PC-9 (cell line): ENCODE data around the gene NAGPA. TPM values are rescaled to one million over a fixed set of nuclear protein-coding genes. Genes with fewer than 3 reads are reported as not detected.

Experiments used
- BruUV-seq: library from RNA; stranded (reverse); fragments of 400-500 nt; replicated peaks from 2 replicates; lab custom pipeline; 2021; lab: Mats Ljungman, UMichigan
- CTCF ChIA-PET: fragments of 300-600 bp; sonication (Branson Sonifier 250); formaldehyde crosslinking; loops from one replicate; lab custom pipeline; 2022; ENCODE audit warnings: antibody characterized with exemption; lab: Charles Lee
- POLR2A ChIA-PET: fragments of 300-600 bp; sonication (Branson Sonifier 250); formaldehyde crosslinking; loops from one replicate; lab custom pipeline; 2022; ENCODE audit warnings: antibody characterized with exemption; ENCODE audit not compliant: unreplicated experiment; lab: Charles Lee
- DNase-seq, 2 experiments: peaks; one replicate each; pipeline versions ENCODE4 v3.0.0 to v3.0.0-alpha.2; 2015 to 2022; ENCODE audit warnings: mixed read lengths in 1 of 2
- H2AFZ ChIP-seq: fragments of 200-600 bp; sonication (generic); 2 replicates; pipeline ENCODE4 v1.8.1; 2017; ENCODE audit warnings: antibody characterized with exemption
- H3F3A ChIP-seq: fragments of 200-600 bp; sonication (generic); 2 replicates; pipeline ENCODE4 v1.8.1; 2017; ENCODE audit warnings: antibody characterized with exemption, mild to moderate bottlenecking, low read depth; ENCODE audit not compliant: insufficient read depth
- H3K27ac ChIP-seq: fragments of 200-600 bp; sonication (generic); 2 replicates; pipeline ENCODE4 v1.6.1; 2016; ENCODE audit warnings: mixed run types
- H3K27me3 ChIP-seq: fragments of 200-600 bp; sonication (generic); 2 replicates; pipeline ENCODE4 v1.6.1; 2016; ENCODE audit warnings: low read depth, mixed run types; ENCODE audit not compliant: insufficient read depth
- H3K36me3 ChIP-seq: fragments of 200-600 bp; sonication (generic); 2 replicates; pipeline ENCODE4 v1.6.1; 2016; ENCODE audit warnings: low read depth, mixed run types
- H3K4me1 ChIP-seq: fragments of 200-600 bp; sonication (generic); replicated peaks from 2 replicates; pipeline ENCODE4 v1.6.1; 2016; ENCODE audit warnings: mixed run types; ENCODE audit not compliant: insufficient read depth
- H3K4me2 ChIP-seq: fragments of 200-600 bp; sonication (generic); 2 replicates; pipeline ENCODE4 v1.6.1; 2017; ENCODE audit warnings: mixed run types
- H3K4me3 ChIP-seq: fragments of 200-600 bp; sonication (generic); 2 replicates; pipeline ENCODE4 v1.6.1; 2016; ENCODE audit warnings: mixed run types
- H3K79me2 ChIP-seq: fragments of 200-600 bp; sonication (generic); 2 replicates; pipeline ENCODE4 v1.6.1; 2017; ENCODE audit warnings: low read depth, mixed run types
- H3K9me2 ChIP-seq: fragments of 200-600 bp; sonication (generic); 2 replicates; pipeline ENCODE4 v1.8.1; 2017; ENCODE audit warnings: mild to moderate bottlenecking; ENCODE audit not compliant: insufficient read depth
- H3K9me3 ChIP-seq: fragments of 200-600 bp; sonication (generic); 2 replicates; pipeline ENCODE4 v1.8.1; 2016; ENCODE audit warnings: low read depth; ENCODE audit not compliant: insufficient read depth
- H4K20me1 ChIP-seq: fragments of 200-600 bp; sonication (generic); 2 replicates; pipeline ENCODE4 v1.8.1; 2017; ENCODE audit not compliant: insufficient read depth
- EZH2 ChIP-seq: fragments of 200-600 bp; sonication (generic); IDR thresholded peaks from 2 replicates; pipeline ENCODE4 v1.8.0; 2017; ENCODE audit warnings: antibody characterized with exemption, low read depth
- intact Hi-C: fragments of 100-400 bp; cut with micrococcal nuclease; formaldehyde crosslinking; loops from one replicate; pipeline ENCODE4 v1.10.0; 2022; ENCODE audit not compliant: unreplicated experiment
- total RNA-seq: library from RNA; stranded (reverse); gene quantifications from 2 replicates; pipeline ENCODE4 v1.2.3, GENCODE V29; 2021
- TF ChIP-seq, protein P1 (sequence below): fragments of 200-600 bp; sonication (generic); conservative IDR thresholded peaks from 2 replicates; pipeline ENCODE4 v1.6.1; 2017; ENCODE audit warnings: mixed run types, antibody characterized with exemption, mild to moderate bottlenecking, moderate library complexity

Gene NAGPA
- total RNA-seq, 1 experiment from 2014 or later: 20.6 TPM

DNA sequence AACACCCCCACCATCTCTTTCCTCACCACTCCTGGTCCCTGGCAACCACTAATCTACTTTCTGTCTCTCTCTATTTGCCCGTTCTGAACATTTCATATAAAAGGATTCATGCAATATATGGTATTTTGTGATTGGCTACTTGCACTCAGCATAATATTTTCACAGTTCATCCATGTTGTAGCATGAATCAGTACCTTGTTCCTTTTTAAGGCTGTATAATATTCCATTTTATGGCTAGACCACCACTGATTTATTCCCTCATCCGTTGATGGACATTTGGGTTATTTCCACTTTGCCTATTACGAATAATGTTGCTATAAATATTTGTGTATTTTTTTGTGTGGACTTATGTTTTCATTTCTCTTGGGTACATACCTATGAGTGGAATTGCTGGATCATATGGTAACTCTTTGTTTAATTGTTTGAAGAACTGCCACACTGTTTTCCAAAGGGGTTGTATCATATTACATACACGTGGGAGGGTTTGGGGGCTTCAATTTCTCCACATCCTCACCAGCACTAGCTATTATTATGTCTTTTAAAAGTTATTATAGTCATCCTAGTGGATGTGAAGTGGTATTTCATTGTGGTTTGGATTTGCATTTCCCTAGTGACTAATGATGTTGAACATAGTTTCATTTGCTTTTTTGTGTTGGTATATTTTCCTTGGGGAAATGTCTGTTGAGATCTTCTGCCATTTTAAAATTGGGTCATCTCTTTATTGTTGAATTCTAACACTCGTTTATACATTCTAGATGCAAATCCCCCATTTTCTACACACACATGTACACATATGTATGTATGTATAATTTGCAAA lies 49.4 kb downstream of the NAGPA start:
- no peak for DNase-seq
- H3K9me3 ChIP-seq: peaks cover 4% of the 10 kb centered on the region; the same call in 1 of the 2 replicates
- POLR2A ChIA-PET: no interaction called here
- TF ChIP-seq EZH2: no peak
- TF ChIP-seq, protein P1, sequence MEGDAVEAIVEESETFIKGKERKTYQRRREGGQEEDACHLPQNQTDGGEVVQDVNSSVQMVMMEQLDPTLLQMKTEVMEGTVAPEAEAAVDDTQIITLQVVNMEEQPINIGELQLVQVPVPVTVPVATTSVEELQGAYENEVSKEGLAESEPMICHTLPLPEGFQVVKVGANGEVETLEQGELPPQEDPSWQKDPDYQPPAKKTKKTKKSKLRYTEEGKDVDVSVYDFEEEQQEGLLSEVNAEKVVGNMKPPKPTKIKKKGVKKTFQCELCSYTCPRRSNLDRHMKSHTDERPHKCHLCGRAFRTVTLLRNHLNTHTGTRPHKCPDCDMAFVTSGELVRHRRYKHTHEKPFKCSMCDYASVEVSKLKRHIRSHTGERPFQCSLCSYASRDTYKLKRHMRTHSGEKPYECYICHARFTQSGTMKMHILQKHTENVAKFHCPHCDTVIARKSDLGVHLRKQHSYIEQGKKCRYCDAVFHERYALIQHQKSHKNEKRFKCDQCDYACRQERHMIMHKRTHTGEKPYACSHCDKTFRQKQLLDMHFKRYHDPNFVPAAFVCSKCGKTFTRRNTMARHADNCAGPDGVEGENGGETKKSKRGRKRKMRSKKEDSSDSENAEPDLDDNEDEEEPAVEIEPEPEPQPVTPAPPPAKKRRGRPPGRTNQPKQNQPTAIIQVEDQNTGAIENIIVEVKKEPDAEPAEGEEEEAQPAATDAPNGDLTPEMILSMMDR: no peak
- CTCF ChIA-PET: interaction anchor here (0.6 kb wide), 1 partner anchor 76 kb away, joined by 14 read pairs; no protein-coding TSS in a partner anchor
- no TSS peak for BruUV-seq
- no peak overlapping the region for H3K27ac ChIP-seq
- no peaks in the 10 kb centered on the region for H3K9me2 ChIP-seq
- no peaks in the 10 kb centered on the region for H4K20me1 ChIP-seq
- no peaks in the 10 kb centered on the region for H3K4me1 ChIP-seq
- H2AFZ ChIP-seq: no peak overlapping the region
- H3K27me3 ChIP-seq: peaks cover 45% of the 10 kb centered on the region
- no peaks in the 10 kb centered on the region for H3K36me3 ChIP-seq
- no peaks in the 10 kb centered on the region for H3K79me2 ChIP-seq
- H3K4me3 ChIP-seq: no peak overlapping the region
- no peaks in the 10 kb centered on the region for H3F3A ChIP-seq
- no peak overlapping the region for H3K4me2 ChIP-seq
- intact Hi-C loops: no loop called here

DNA sequence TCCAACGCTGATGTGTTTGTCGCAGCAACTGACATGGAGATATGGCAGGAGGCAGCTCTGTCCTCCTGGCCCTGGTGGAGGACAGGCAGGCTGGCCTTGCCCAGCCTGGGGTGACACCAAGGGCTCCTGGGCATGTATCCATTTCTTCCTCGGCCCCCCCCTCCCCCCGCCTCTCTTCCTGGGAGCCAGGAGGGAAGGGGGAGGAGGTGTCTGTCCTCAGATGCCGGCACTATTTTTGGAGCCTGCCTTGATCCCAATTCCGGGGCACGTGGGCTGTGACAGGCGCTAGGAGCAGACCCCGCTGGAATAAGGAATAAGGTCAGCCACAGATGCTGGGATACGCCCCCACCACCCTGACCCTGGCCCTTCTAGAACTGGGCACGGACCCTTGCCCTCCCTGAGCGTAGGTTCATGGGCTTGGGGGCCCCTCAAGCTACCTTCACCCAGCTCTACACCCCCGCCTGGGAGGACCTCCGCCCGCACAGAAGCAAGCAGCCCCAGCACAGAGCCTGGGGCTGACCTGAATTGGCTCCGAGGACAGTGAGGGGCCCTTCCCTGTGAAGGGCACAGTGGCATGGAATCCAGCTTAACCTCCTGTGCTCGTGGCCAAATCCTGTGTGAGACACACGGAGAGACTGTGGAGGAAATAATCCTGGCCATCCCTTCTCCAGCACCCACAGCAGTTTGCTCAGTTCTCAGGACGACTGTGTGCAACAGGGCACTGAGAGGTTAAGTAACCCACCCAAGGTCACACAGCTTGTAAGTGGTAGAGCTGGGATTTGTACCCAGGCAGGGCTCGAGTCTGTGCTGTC lies 51.5 kb downstream of the NAGPA start:
- Histone ChIP-seq H3K4me2 (no peak overlapping the region), H3K9me2 (no peaks in the 10 kb centered on the region), H3K4me1 (no peaks in the 10 kb centered on the region), H3K9me3 (peaks cover 4% of the 10 kb centered on the region; the same call in 1 of the 2 replicates), H3F3A (no peaks in the 10 kb centered on the region), H4K20me1 (no peaks in the 10 kb centered on the region), H3K27ac (no peak overlapping the region), H3K27me3 (peaks cover 48% of the 10 kb centered on the region), H3K36me3 (no peaks in the 10 kb centered on the region), H2AFZ (no peak overlapping the region), H3K79me2 (no peaks in the 10 kb centered on the region), H3K4me3 (no peak overlapping the region)
- POLR2A ChIA-PET: no interaction called here
- BruUV-seq: no TSS peak
- DNase-seq: no peak
- intact Hi-C loops: no loop called here
- CTCF ChIA-PET: no interaction called here
- no peak for TF ChIP-seq EZH2
- TF ChIP-seq, protein P1: no peak

DNA sequence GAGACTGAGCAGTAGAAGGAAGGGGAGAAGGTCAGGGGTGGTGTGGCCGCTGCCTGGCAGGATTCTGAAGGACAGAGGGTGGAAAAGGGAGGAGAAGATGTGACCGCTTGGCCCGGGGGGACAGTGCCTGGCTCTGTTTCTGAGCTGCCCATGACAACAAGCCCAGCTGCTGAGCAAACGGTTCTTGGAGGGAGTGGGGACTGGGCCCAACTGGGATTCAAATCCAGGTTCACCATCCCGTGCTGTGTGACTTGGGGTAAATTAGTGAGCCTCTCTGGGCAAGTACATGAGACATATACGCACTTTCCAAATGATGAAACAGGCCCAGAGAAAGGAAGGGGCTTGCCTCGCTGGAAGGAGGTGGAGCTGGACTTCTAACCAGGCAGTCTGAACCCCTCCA lies 52.3 kb downstream of the NAGPA start:
- Histone ChIP-seq H3K4me2 (no peak overlapping the region), H3F3A (no peaks in the 10 kb centered on the region), H3K9me2 (no peaks in the 10 kb centered on the region), H3K79me2 (no peaks in the 10 kb centered on the region), H2AFZ (no peak overlapping the region), H4K20me1 (no peaks in the 10 kb centered on the region), H3K27me3 (peaks cover 44% of the 10 kb centered on the region), H3K9me3 (peaks cover 4% of the 10 kb centered on the region; the same call in 1 of the 2 replicates), H3K27ac (no peak overlapping the region), H3K36me3 (no peaks in the 10 kb centered on the region), H3K4me3 (no peak overlapping the region), H3K4me1 (no peaks in the 10 kb centered on the region)
- DNase-seq: no peak
- intact Hi-C loops: no loop called here
- TF ChIP-seq EZH2: no peak
- TF ChIP-seq, protein P1: no peak
- no TSS peak for BruUV-seq
- ChIA-PET POLR2A (no interaction called here), CTCF (no interaction called here)
